Central memory CD8-positive, alpha-beta T cell (primary cell): Measurements from ENCODE around the gene SORL1.

Experiments
- ATAC-seq: fragments of 150-1000 bp; cut with Tn5 transposase; replicated peaks from 2 replicates; pipeline ENCODE4 v1.10.0; 2022; ENCODE audit warnings: mild to moderate bottlenecking, moderate FRiP score, moderate number of reproducible peaks; ENCODE audit not compliant: poor library complexity, severe bottlenecking; ENCODE audit errors: extremely low read depth
- DNase-seq, 2 donors: peaks; one replicate each; pipeline ENCODE4 v3.0.0; 2021; ENCODE audit warnings: low spot score in 2 of 2
- H3K27ac Mint-ChIP-seq: one replicate; pipeline ENCODE4 v1.8.0; 2022; ENCODE audit warnings: low read depth, mild to moderate bottlenecking, moderate library complexity, mixed read lengths
- H3K27me3 Mint-ChIP-seq: one replicate; pipeline ENCODE4 v1.8.0; 2022; ENCODE audit warnings: mixed read lengths
- H3K36me3 Mint-ChIP-seq: one replicate; pipeline ENCODE4 v1.8.0; 2022; ENCODE audit warnings: mild to moderate bottlenecking, moderate library complexity, mixed read lengths; ENCODE audit not compliant: insufficient read depth
- H3K4me1 Mint-ChIP-seq: one replicate; pipeline ENCODE4 v1.8.0; 2022; ENCODE audit warnings: mixed read lengths
- H3K4me3 Mint-ChIP-seq: one replicate; pipeline ENCODE4 v1.8.0; 2022; ENCODE audit warnings: mild to moderate bottlenecking, moderate library complexity, mixed read lengths
- H3K9me3 Mint-ChIP-seq: one replicate; pipeline ENCODE4 v1.8.0; 2022; ENCODE audit warnings: mixed read lengths

Gene SORL1

DNA sequence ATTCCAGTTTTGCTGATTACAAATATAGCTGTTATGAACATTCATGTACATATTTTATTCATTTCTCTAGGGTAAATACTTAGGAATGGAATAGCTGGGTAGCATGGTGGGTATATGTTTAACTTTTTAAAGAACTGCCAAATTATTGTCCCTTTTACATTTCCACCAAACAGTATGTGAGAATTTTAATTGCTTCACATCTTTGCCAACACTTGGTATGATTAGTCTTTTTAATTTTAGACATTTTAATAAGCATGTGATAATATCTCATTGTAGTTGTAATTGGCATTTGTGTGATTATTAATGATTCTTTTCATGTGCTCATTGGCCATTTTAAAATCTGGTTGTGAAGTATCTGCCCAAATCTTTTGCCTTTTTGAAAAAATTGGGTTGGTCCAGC is 73.3 kb downstream of the SORL1 start:
- H3K9me3 Mint-ChIP-seq: peaks cover 7% of the 10 kb centered on the region
- H3K27me3 Mint-ChIP-seq: no peaks in the 10 kb centered on the region
- DNase-seq (no peak), ATAC-seq (no peak)
- H3K36me3 Mint-ChIP-seq: peaks cover 50% of the 10 kb centered on the region
- H3K27ac Mint-ChIP-seq: no peak overlapping the region
- H3K4me3 Mint-ChIP-seq: no peak overlapping the region
- peaks cover 21% of the 10 kb centered on the region for H3K4me1 Mint-ChIP-seq

DNA sequence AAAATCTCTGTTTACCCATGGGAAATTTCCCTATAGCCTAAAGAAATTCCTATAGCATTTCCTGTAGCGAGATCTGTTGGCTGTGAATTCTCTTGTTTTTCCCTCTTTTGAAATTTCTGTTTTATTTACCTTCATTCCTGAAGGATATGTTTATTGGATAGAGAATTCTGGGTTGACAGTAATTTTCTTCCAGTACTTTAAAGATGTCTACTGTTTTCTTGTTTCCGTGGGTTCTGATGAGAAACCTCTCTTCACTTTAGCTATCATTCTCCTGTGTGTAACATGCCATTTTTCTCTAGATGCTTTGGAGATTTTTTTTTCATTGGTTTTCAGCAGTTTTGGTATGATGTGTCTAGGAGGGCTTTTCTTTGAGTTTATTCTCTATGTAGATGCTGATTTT is 78.1 kb downstream of the SORL1 start:
- H3K9me3 Mint-ChIP-seq: peaks cover 12% of the 10 kb centered on the region
- H3K27ac Mint-ChIP-seq: peak overlapping the region; percentile 87
- no peaks in the 10 kb centered on the region for H3K27me3 Mint-ChIP-seq
- H3K36me3 Mint-ChIP-seq: peaks cover 45% of the 10 kb centered on the region
- peaks cover 20% of the 10 kb centered on the region for H3K4me1 Mint-ChIP-seq
- no peak for ATAC-seq
- H3K4me3 Mint-ChIP-seq: no peak overlapping the region
- DNase-seq: no peak

- ATAC-seq: no peak
- peak overlapping the region; percentile 29 for H3K27ac Mint-ChIP-seq
- no peaks in the 10 kb centered on the region for H3K27me3 Mint-ChIP-seq
- H3K9me3 Mint-ChIP-seq: peaks cover 12% of the 10 kb centered on the region
- no peak for DNase-seq
- H3K4me3 Mint-ChIP-seq: no peak overlapping the region
- peaks cover 69% of the 10 kb centered on the region for H3K36me3 Mint-ChIP-seq
- H3K4me1 Mint-ChIP-seq: peaks cover 16% of the 10 kb centered on the region
Measured at GRCh38 chr11:121533601-121534000, 81.5 kb downstream of the SORL1 start.

GRCh38 chr11:121534131-121535093 is 82.3 kb downstream of the SORL1 start:
- Mint-ChIP-seq H3K27me3 (no peaks in the 10 kb centered on the region), H3K9me3 (peaks cover 12% of the 10 kb centered on the region), H3K4me3 (no peak overlapping the region), H3K4me1 (peaks cover 16% of the 10 kb centered on the region), H3K36me3 (peaks cover 65% of the 10 kb centered on the region), H3K27ac (peak overlapping the region; percentile 19)
- DNase-seq: no peak
- ATAC-seq: no peak

GRCh38 chr11:121535129-121535796 is 83.1 kb downstream of the SORL1 start:
- Mint-ChIP-seq H3K27ac (peak overlapping the region; percentile 19), H3K36me3 (peaks cover 65% of the 10 kb centered on the region)

GRCh38 chr11:121536126-121536525 is 84.0 kb downstream of the SORL1 start:
- ATAC-seq (no peak), DNase-seq (no peak)
- no peak overlapping the region for H3K4me3 Mint-ChIP-seq
- H3K36me3 Mint-ChIP-seq: peaks cover 64% of the 10 kb centered on the region
- H3K9me3 Mint-ChIP-seq: no peaks in the 10 kb centered on the region
- H3K27ac Mint-ChIP-seq: no peak overlapping the region
- peaks cover 16% of the 10 kb centered on the region for H3K4me1 Mint-ChIP-seq
- H3K27me3 Mint-ChIP-seq: no peaks in the 10 kb centered on the region

More at GRCh38 chr11:121535129-121535796, 83.1 kb downstream of the SORL1 start:
- Mint-ChIP-seq H3K27me3 (no peaks in the 10 kb centered on the region), H3K4me1 (peaks cover 16% of the 10 kb centered on the region), H3K4me3 (no peak overlapping the region), H3K9me3 (peaks cover 6% of the 10 kb centered on the region)
- no peak for DNase-seq
- ATAC-seq: no peak

DNA sequence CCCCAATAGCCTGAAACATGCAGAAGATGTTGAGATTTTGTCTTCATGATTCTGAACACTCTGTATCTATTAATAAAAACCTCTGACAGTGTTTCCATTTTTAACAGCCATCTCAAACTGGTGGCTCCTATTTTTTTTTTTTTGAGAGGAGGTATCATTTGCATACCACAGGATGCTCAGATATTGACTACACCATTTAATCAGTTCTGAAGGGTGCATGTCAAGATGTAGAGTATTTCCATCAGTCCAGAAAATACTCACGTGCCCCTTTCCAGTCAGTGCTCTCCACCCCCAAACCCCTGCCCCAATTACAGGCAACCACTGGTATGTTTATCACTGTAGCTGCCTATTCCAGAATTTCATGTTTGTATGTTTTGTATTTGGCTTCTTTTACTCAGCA is 85.9 kb downstream of the SORL1 start:
- no peak overlapping the region for H3K4me3 Mint-ChIP-seq
- peaks cover 62% of the 10 kb centered on the region for H3K36me3 Mint-ChIP-seq
- H3K27me3 Mint-ChIP-seq: no peaks in the 10 kb centered on the region
- peaks cover 16% of the 10 kb centered on the region for H3K4me1 Mint-ChIP-seq
- no peak overlapping the region for H3K27ac Mint-ChIP-seq
- H3K9me3 Mint-ChIP-seq: no peaks in the 10 kb centered on the region
- ATAC-seq: no peak
- DNase-seq: no peak

DNA sequence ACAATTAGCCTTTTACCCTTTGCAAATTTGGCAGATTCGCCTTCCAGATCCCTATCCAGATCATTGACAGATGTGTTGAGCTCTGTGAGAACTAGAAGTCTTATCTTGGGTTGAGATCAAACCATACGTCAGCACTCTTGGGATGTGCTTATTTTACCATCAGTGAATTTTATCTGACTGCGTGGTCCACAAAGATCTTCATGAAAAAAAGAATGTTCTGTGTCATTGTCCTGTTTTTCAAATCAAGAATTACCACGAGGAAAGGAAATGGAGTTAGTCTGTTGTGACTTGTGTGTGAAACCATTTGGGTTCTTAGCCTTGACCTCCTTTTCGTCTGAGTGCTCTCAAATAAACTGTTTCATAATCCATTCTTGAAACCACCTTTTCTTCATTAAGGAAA is 86.9 kb downstream of the SORL1 start:
- peaks cover 18% of the 10 kb centered on the region for H3K4me1 Mint-ChIP-seq
- H3K9me3 Mint-ChIP-seq: no peaks in the 10 kb centered on the region
- ATAC-seq (no peak), DNase-seq (no peak)
- no peak overlapping the region for H3K4me3 Mint-ChIP-seq
- H3K27me3 Mint-ChIP-seq: no peaks in the 10 kb centered on the region
- no peak overlapping the region for H3K27ac Mint-ChIP-seq
- peaks cover 61% of the 10 kb centered on the region for H3K36me3 Mint-ChIP-seq

GRCh38 chr11:121540627-121541026 is 88.5 kb downstream of the SORL1 start:
- H3K4me1 Mint-ChIP-seq: peaks cover 34% of the 10 kb centered on the region
- H3K9me3 Mint-ChIP-seq: no peaks in the 10 kb centered on the region
- DNase-seq (no peak), ATAC-seq (no peak)
- H3K36me3 Mint-ChIP-seq: peaks cover 56% of the 10 kb centered on the region
- H3K4me3 Mint-ChIP-seq: no peak overlapping the region
- no peaks in the 10 kb centered on the region for H3K27me3 Mint-ChIP-seq
- H3K27ac Mint-ChIP-seq: no peak overlapping the region

- Mint-ChIP-seq H3K27ac (peak overlapping the region; percentile 74), H3K27me3 (no peaks in the 10 kb centered on the region), H3K4me1 (peaks cover 45% of the 10 kb centered on the region), H3K9me3 (no peaks in the 10 kb centered on the region), H3K36me3 (peaks cover 51% of the 10 kb centered on the region), H3K4me3 (no peak overlapping the region)
- no peak for ATAC-seq
- no peak for DNase-seq
Measured at GRCh38 chr11:121543836-121544380, 91.8 kb downstream of the SORL1 start.

DNA sequence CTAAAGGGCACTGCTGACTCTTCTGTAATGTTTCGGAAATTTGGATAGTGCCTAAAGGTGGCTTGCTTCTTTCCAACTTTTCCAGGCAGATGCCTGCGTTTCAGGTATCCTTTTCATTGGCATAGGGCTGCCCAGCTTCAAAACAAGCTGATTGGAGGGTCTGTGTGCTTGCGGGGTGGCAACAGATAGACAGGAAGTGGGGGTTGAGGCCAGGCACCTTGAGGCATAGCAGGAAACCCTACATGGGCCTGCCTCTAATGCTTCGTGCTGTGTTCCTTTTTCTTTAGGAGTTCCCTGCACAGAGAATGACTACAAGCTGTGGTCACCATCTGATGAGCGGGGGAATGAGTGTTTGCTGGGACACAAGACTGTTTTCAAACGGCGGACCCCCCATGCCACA is 92.8 kb downstream of the SORL1 start:
- Mint-ChIP-seq H3K4me1 (peaks cover 45% of the 10 kb centered on the region), H3K4me3 (peak overlapping the region; percentile 6)
- no peak for DNase-seq

GRCh38 chr11:121547574-121547973 is 95.5 kb downstream of the SORL1 start:
- DNase-seq: no peak
- no peaks in the 10 kb centered on the region for H3K9me3 Mint-ChIP-seq
- no peak for ATAC-seq
- no peak overlapping the region for H3K4me3 Mint-ChIP-seq
- H3K27me3 Mint-ChIP-seq: no peaks in the 10 kb centered on the region
- H3K36me3 Mint-ChIP-seq: peaks cover 61% of the 10 kb centered on the region
- peaks cover 60% of the 10 kb centered on the region for H3K4me1 Mint-ChIP-seq
- no peak overlapping the region for H3K27ac Mint-ChIP-seq

More for the DNA sequence above, 92.8 kb downstream of the SORL1 start:
- peak; percentile 94 for ATAC-seq
- no peaks in the 10 kb centered on the region for H3K27me3 Mint-ChIP-seq
- peak overlapping the region; percentile 74 for H3K27ac Mint-ChIP-seq
- H3K9me3 Mint-ChIP-seq: no peaks in the 10 kb centered on the region
- H3K36me3 Mint-ChIP-seq: peaks cover 56% of the 10 kb centered on the region
